Peyer's patch (tissue), 4 donors: ENCODE results near the gene MAP2K1. TPM values are rescaled to one million over a fixed set of nuclear protein-coding genes. Genes with fewer than 3 reads are reported as not detected.
"Not testable (repeated sequence)": the region's sequence is repeated elsewhere in the genome, so short reads cannot be mapped to it uniquely, and the experiment has no call there.

Experiments used
- DNase-seq, 3 donors: peaks; one replicate each; pipeline ENCODE4 v3.0.0-alpha.2; 2017 to 2019
- H3K27ac ChIP-seq, 4 donors: fragments of 200-600 bp; sonication (generic); one replicate each; pipeline ENCODE4 v1.5.1; 2016 to 2019
- H3K27me3 ChIP-seq, 2 donors: fragments of 200-600 bp; sonication (generic); one replicate each; pipeline ENCODE4 v1.5.1; 2019
- H3K36me3 ChIP-seq, 3 donors: fragments of 200-600 bp; sonication (generic); one replicate each; pipeline ENCODE4 v1.5.1; 2016 to 2019
- H3K4me1 ChIP-seq, 4 donors: fragments of 200-600 bp; sonication (generic); one replicate each; pipeline ENCODE4 v1.5.1; 2016 to 2019
- H3K4me3 ChIP-seq, 4 donors: fragments of 200-600 bp; sonication (generic); 1 replicate in 3 of 4; 2 replicates in 1 of 4; pipeline ENCODE4 v1.5.1; 2016 to 2019; ENCODE audit warnings: mild to moderate bottlenecking in 1 of 4
- H3K9me3 ChIP-seq, 4 donors: fragments of 200-600 bp; sonication (generic); one replicate each; pipeline ENCODE4 v1.5.1; 2016 to 2019; ENCODE audit warnings: mild to moderate bottlenecking in 1 of 4
- CTCF ChIP-seq, 6 experiments: fragments of 450-650 bp in 4 of 6; fragments of 200-600 bp in 2 of 6; sonication (generic) in 1 of 6; IDR thresholded peaks; one replicate each; pipeline ENCODE4 v1.5.1; 2017 to 2019; ENCODE audit warnings: antibody characterized with exemption in 6 of 6, mild to moderate bottlenecking in 3 of 6, moderate library complexity in 1 of 6
- POLR2A ChIP-seq, 2 donors: fragments of 450-650 bp; IDR thresholded peaks; one replicate each; pipeline ENCODE4 v1.5.1; 2017; ENCODE audit warnings: antibody characterized with exemption in 2 of 2, mild to moderate bottlenecking in 2 of 2, moderate library complexity in 2 of 2
- total RNA-seq, 4 donors: library from RNA; depleted of rRNA; stranded (reverse); fragments of >200 nt; gene quantifications; one replicate each; pipeline ENCODE4 v1.1.0, GENCODE V29; 2016

The MAP2K1 gene
- 10 to 100 TPM; 12.7 to 47.9 (median 27.7) TPM for total RNA-seq

GRCh38 chr15:66386204-66387123, at the start of gene MAP2K1:
TSS of gene MAP2K1 (plus strand) at chr15:66386912. CDS start at chr15:66387348, 436 bp downstream.
- Histone ChIP-seq H3K4me3 (peak within 1 kb of the TSS; percentile 85 to 99 (median 92)), H3K4me1 (peaks cover 0 to 37% (median 12%) of the 10 kb centered on the region in 4 donors), H3K9me3 (no peaks in the 10 kb centered on the region), H3K36me3 (no peaks in the 10 kb centered on the region), H3K27ac (peak within 1 kb of the TSS; percentile 92 to 98 (median 94)), H3K27me3 (no peaks in the 10 kb centered on the region)
- TF ChIP-seq POLR2A (IDR thresholded peaks at IDR 0.05) (peak; percentile 62 to 86), CTCF (IDR thresholded peaks at IDR 0.05) (peak; percentile 62 to 78 (median 70))
- peak; percentile 97 to 99 (median 99) for DNase-seq

- H3K4me3 ChIP-seq, H3K4me1 ChIP-seq, H3K9me3 ChIP-seq, DNase-seq, H3K27ac ChIP-seq, H3K27me3 ChIP-seq: not testable (repeated sequence)
- peaks cover 0 to 24% (median 0%) of the 10 kb centered on the region in 3 donors for H3K36me3 ChIP-seq
Measured at GRCh38 chr15:66348530-66348929, 38.2 kb upstream of the MAP2K1 start.

GRCh38 chr15:66356077-66356358, 30.7 kb upstream of the MAP2K1 start:
- peak overlapping the region; percentile 61 to 83 (median 78) for H3K27ac ChIP-seq
- H3K36me3 ChIP-seq = no peaks in the 10 kb centered on the region
- peak overlapping the region; percentile 48 to 80 (median 69) for H3K4me3 ChIP-seq
- no peak for TF ChIP-seq CTCF (IDR thresholded peaks at IDR 0.05)
- no peaks in the 10 kb centered on the region for H3K9me3 ChIP-seq
- DNase-seq = no peak
- H3K27me3 ChIP-seq = no peaks in the 10 kb centered on the region
- no peaks in the 10 kb centered on the region for H3K4me1 ChIP-seq

GRCh38 chr15:66356359-66357236, 30.1 kb upstream of the MAP2K1 start, which contains the start of gene TIPIN:
TSS of gene TIPIN (minus strand) at chr15:66356685. CDS start at chr15:66352947, 3,738 bp downstream.
- Histone ChIP-seq H3K27me3 (no peaks in the 10 kb centered on the region), H3K4me1 (no peaks in the 10 kb centered on the region), H3K27ac (peak within 1 kb of the TSS; percentile 61 to 83 (median 78)), H3K36me3 (no peaks in the 10 kb centered on the region), H3K9me3 (no peaks in the 10 kb centered on the region), H3K4me3 (peak within 1 kb of the TSS; percentile 48 to 80 (median 69))
- DNase-seq = peak; percentile 96 to 99 (median 97)
- no peak for TF ChIP-seq CTCF (IDR thresholded peaks at IDR 0.05)
- TF ChIP-seq POLR2A (IDR thresholded peaks at IDR 0.05) = peak; percentile 20 to 33

- Histone ChIP-seq H3K9me3 (no peaks in the 10 kb centered on the region), H3K27me3 (no peaks in the 10 kb centered on the region), H3K27ac (peak overlapping the region in 2 of 4 donors; percentile 4 to 70), H3K4me3 (no peak overlapping the region), H3K4me1 (no peaks in the 10 kb centered on the region), H3K36me3 (no peaks in the 10 kb centered on the region)
- DNase-seq = peak in 1 of 3 donors; percentile 57
- TF ChIP-seq POLR2A (IDR thresholded peaks at IDR 0.05) (no peak), CTCF (IDR thresholded peaks at IDR 0.05) (no peak)
Measured at GRCh38 chr15:66359740-66360139, 27.0 kb upstream of the MAP2K1 start.

- not testable (repeated sequence) for H3K4me3 ChIP-seq, H3K27ac ChIP-seq, H3K4me1 ChIP-seq, H3K27me3 ChIP-seq, DNase-seq, H3K9me3 ChIP-seq, H3K36me3 ChIP-seq
Measured at GRCh38 chr15:66361745-66362460, 24.8 kb upstream of the MAP2K1 start.
